Neural progenitor cell (in vitro differentiated cells): ENCODE data around the gene GGTLC2.

Source experiments
- EZH2 ChIP-seq: fragments of 200-600 bp; sonication (generic); IDR thresholded peaks from 2 replicates; pipeline ENCODE4 v1.6.1; 2017; ENCODE audit warnings: antibody characterized with exemption, mild to moderate bottlenecking, moderate library complexity
- TF ChIP-seq, protein P1 (sequence below): fragments of 200-600 bp; sonication (generic); IDR thresholded peaks from 2 replicates; pipeline ENCODE4 v1.5.1; 2017; ENCODE audit warnings: antibody characterized with exemption, mild to moderate bottlenecking

DNA sequence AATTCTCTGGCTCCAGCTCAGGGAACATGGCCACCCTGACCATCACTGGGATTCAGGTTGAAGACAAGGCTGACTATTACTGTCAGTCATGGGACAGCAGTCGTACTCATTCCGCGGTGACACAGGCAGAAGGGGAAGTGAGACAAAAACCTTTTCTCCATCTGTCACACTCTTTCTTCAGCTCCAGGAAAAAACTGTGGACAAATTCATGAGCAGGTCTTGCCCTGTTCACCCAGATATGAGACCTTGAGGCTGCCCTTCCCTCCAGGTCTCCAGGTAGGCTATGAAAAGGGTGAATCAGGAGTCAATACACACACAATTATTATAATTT is 39.4 kb upstream of the GGTLC2 start:
- TF ChIP-seq, protein P1, sequence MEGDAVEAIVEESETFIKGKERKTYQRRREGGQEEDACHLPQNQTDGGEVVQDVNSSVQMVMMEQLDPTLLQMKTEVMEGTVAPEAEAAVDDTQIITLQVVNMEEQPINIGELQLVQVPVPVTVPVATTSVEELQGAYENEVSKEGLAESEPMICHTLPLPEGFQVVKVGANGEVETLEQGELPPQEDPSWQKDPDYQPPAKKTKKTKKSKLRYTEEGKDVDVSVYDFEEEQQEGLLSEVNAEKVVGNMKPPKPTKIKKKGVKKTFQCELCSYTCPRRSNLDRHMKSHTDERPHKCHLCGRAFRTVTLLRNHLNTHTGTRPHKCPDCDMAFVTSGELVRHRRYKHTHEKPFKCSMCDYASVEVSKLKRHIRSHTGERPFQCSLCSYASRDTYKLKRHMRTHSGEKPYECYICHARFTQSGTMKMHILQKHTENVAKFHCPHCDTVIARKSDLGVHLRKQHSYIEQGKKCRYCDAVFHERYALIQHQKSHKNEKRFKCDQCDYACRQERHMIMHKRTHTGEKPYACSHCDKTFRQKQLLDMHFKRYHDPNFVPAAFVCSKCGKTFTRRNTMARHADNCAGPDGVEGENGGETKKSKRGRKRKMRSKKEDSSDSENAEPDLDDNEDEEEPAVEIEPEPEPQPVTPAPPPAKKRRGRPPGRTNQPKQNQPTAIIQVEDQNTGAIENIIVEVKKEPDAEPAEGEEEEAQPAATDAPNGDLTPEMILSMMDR = no peak
- no peak for TF ChIP-seq EZH2
